ENCODE data around the gene MAP2.

Gene MAP2

GRCh38 chr2:209702775-209703174 lies 278.9 kb downstream of the MAP2 start:
- H3K4me3 Mint-ChIP-seq: no peak overlapping the region
- H3K27ac Mint-ChIP-seq: no peak overlapping the region
- DNase-seq (no peak), ATAC-seq (replicated peaks) (no peak)
- no peaks in the 10 kb centered on the region for H3K27me3 Mint-ChIP-seq
- H3K4me1 Mint-ChIP-seq: no peaks in the 10 kb centered on the region
- no peaks in the 10 kb centered on the region for H3K9me3 Mint-ChIP-seq
- H3K36me3 Mint-ChIP-seq: no peaks in the 10 kb centered on the region

- no peak overlapping the region for H3K27ac Mint-ChIP-seq
- no peak overlapping the region for H3K4me3 Mint-ChIP-seq
- H3K36me3 Mint-ChIP-seq: no peaks in the 10 kb centered on the region
- no peaks in the 10 kb centered on the region for H3K9me3 Mint-ChIP-seq
- no peaks in the 10 kb centered on the region for H3K27me3 Mint-ChIP-seq
- no peaks in the 10 kb centered on the region for H3K4me1 Mint-ChIP-seq
- DNase-seq (no peak), ATAC-seq (replicated peaks) (no peak)
These were observed 289.4 kb downstream of the MAP2 start for GRCh38 chr2:209713219-209713618.

GRCh38 chr2:209719034-209719433 lies 295.2 kb downstream of the MAP2 start:
- H3K27me3 Mint-ChIP-seq: no peaks in the 10 kb centered on the region
- H3K36me3 Mint-ChIP-seq: peaks cover 1 to 4% of the 10 kb centered on the region in 2 donors
- no peak overlapping the region for H3K4me3 Mint-ChIP-seq
- H3K9me3 Mint-ChIP-seq: no peaks in the 10 kb centered on the region
- H3K27ac Mint-ChIP-seq: no peak overlapping the region
- ATAC-seq (replicated peaks) (no peak), DNase-seq (no peak)
- H3K4me1 Mint-ChIP-seq: no peaks in the 10 kb centered on the region

- Mint-ChIP-seq H3K27me3 (no peaks in the 10 kb centered on the region), H3K4me1 (no peaks in the 10 kb centered on the region), H3K9me3 (no peaks in the 10 kb centered on the region), H3K27ac (no peak overlapping the region), H3K36me3 (peaks cover 1 to 4% of the 10 kb centered on the region in 2 donors), H3K4me3 (no peak overlapping the region)
- ATAC-seq (replicated peaks): no peak
- DNase-seq: no peak
These were observed 297.6 kb downstream of the MAP2 start for GRCh38 chr2:209721497-209721896.

DNA sequence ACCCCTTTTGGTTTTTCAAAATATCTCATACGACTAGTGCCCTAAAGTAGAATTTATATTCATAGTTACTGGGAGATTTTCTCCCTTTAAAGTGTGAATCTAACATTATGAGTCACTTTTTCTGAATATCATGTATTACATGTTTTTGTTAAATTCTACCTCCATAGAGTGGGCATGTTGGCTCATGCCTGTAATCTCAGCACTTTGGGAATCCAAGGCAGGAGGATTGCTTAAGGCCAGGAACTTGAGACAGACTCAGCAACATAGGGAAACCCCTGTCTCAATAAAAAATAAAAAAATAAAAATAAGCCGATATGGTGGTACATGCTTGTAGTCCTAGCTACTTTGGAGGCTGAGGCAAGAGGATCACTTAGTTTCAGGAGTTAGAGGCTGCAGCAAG lies 302.5 kb downstream of the MAP2 start:
- no peak for DNase-seq

GRCh38 chr2:209727077-209727476 lies 303.2 kb downstream of the MAP2 start:
- Mint-ChIP-seq H3K27me3 (no peaks in the 10 kb centered on the region), H3K4me1 (no peaks in the 10 kb centered on the region), H3K4me3 (no peak overlapping the region), H3K9me3 (no peaks in the 10 kb centered on the region), H3K36me3 (no peaks in the 10 kb centered on the region), H3K27ac (no peak overlapping the region)
- ATAC-seq (replicated peaks): no peak
- DNase-seq: no peak

More for the DNA sequence above, 302.5 kb downstream of the MAP2 start:
- Mint-ChIP-seq H3K4me1 (no peaks in the 10 kb centered on the region), H3K27me3 (no peaks in the 10 kb centered on the region), H3K36me3 (no peaks in the 10 kb centered on the region), H3K27ac (no peak overlapping the region), H3K4me3 (no peak overlapping the region), H3K9me3 (no peaks in the 10 kb centered on the region)
- ATAC-seq (replicated peaks): no peak

GRCh38 chr2:209734805-209735204 lies 311.0 kb downstream of the MAP2 start:
- no peak overlapping the region for H3K4me3 Mint-ChIP-seq
- no peak overlapping the region for H3K27ac Mint-ChIP-seq
- no peak for DNase-seq
- no peaks in the 10 kb centered on the region for H3K4me1 Mint-ChIP-seq
- no peak for ATAC-seq (replicated peaks)
- H3K27me3 Mint-ChIP-seq: peaks cover 0 to 5% of the 10 kb centered on the region in 2 donors
- no peaks in the 10 kb centered on the region for H3K36me3 Mint-ChIP-seq
- H3K9me3 Mint-ChIP-seq: no peaks in the 10 kb centered on the region

GRCh38 chr2:209741953-209742352 lies 318.1 kb downstream of the MAP2 start:
- Mint-ChIP-seq H3K9me3 (peaks cover 4% of the 10 kb centered on the region in 2 donors), H3K36me3 (no peaks in the 10 kb centered on the region), H3K4me3 (no peak overlapping the region), H3K27ac (no peak overlapping the region), H3K27me3 (no peaks in the 10 kb centered on the region), H3K4me1 (no peaks in the 10 kb centered on the region)
- DNase-seq (no peak), ATAC-seq (replicated peaks) (no peak)

DNA sequence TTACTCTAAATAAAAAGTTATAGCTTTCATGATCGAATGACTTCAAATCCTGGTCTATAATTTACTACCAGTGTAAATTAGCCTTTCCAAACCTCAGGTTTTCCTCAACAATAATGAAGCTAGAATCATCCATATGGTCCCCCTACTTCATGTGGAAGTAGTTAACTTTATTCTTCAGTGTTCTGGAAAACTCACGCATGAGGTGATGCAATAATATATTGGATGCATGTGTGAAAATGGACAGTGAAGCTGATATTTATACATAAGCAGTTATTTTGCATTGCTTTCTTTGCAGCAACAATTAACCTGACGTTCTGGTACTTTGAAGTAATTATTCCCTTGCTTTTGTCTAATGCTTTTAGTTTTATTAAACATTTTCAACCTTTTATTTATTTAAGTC lies 329.2 kb downstream of the MAP2 start:
- Mint-ChIP-seq H3K36me3 (no peaks in the 10 kb centered on the region), H3K4me3 (no peak overlapping the region), H3K9me3 (no peaks in the 10 kb centered on the region), H3K27me3 (peaks cover 12 to 16% of the 10 kb centered on the region in 2 donors), H3K4me1 (no peaks in the 10 kb centered on the region), H3K27ac (no peak overlapping the region)
- DNase-seq (no peak), ATAC-seq (replicated peaks) (no peak)

DNA sequence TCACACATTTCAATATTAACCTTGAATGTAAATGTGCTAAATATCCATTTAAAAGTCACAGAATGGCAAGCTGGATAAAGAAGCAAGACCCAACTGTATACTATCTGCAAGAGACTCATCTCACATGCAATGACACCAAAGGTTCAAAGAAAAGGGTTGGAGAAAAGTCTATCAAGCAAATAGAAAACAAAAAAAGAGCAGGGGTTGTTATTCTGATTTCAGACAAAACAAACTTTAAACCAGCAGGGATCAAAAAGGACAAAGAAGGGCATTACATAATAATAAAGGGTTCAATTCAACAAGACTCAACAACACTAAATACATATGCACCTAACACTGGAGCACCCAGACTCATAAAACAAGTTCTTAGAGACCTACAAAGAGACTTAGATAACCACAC lies 333.3 kb downstream of the MAP2 start:
- no peaks in the 10 kb centered on the region for H3K4me1 Mint-ChIP-seq
- H3K27ac Mint-ChIP-seq: no peak overlapping the region
- H3K9me3 Mint-ChIP-seq: peaks cover 0 to 3% of the 10 kb centered on the region in 2 donors
- no peak overlapping the region for H3K4me3 Mint-ChIP-seq
- DNase-seq (no peak), ATAC-seq (replicated peaks) (no peak)
- H3K27me3 Mint-ChIP-seq: peaks cover 14 to 16% of the 10 kb centered on the region in 2 donors
- no peaks in the 10 kb centered on the region for H3K36me3 Mint-ChIP-seq

DNA sequence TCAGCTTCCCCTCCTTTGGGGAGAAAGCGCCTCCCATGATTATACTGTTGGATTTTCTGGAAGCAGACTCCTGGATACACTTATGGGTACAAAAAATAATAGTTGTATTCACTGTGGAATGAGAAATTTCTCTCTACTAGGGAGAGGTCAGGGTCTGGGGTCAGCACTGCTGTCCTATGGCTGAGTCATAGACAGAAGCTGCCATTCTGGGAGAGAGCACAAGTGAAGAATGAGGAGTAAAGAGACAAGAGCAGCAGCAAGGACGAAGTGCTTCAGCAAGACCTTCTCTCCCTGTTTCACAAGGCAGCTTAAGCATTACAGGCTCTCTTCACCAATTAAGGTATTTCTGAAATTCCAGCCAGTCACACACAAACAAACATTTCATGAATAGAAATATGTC lies 337.7 kb downstream of the MAP2 start:
- H3K36me3 Mint-ChIP-seq: no peaks in the 10 kb centered on the region
- no peaks in the 10 kb centered on the region for H3K4me1 Mint-ChIP-seq
- peaks cover 0 to 3% of the 10 kb centered on the region in 2 donors for H3K9me3 Mint-ChIP-seq
- peaks cover 0 to 14% of the 10 kb centered on the region in 2 donors for H3K27me3 Mint-ChIP-seq
- H3K4me3 Mint-ChIP-seq: no peak overlapping the region
- no peak overlapping the region for H3K27ac Mint-ChIP-seq
- DNase-seq (no peak), ATAC-seq (replicated peaks) (no peak)

DNA sequence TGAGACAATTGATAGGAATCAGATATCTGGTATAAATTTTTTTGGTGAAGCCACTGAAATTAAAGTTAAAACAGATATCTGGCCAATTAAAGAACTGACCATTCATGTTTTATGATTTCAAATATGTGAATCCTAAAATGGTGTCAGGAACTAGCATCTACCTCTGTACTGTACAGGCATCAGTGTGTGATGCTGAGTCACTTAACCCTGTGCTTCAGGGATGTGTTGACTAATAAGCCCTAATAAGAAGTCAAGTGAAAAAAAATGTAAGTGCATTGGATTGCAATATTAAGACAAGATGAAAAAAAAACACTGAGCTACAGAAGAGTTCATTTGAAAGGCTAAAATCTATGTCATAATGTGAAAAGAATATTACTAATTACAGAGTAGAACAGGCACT lies 338.7 kb downstream of the MAP2 start:
- DNase-seq (no peak), ATAC-seq (replicated peaks) (no peak)
- Mint-ChIP-seq H3K9me3 (peaks cover 0 to 3% of the 10 kb centered on the region in 2 donors), H3K27me3 (peaks cover 0 to 7% of the 10 kb centered on the region in 2 donors), H3K27ac (no peak overlapping the region), H3K36me3 (no peaks in the 10 kb centered on the region), H3K4me1 (no peaks in the 10 kb centered on the region), H3K4me3 (no peak overlapping the region)

DNA sequence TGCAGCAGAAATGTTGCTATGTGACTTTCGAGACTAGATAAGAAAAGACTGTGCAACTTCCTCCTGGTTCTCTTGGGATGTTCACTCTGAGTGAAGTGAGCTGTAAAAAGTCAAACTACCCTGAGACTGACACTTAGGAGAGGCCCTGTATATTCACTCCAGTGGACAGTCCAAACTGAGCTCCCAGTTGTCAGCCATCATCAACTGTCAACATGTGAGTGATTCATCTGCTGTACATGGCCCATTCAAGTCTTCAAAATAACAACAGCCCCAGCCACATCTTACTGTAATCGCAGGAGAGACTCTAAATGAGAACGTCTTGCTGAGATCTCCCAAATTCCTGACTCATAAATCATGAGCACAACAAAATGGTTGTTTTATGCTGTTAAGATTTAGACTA lies 339.3 kb downstream of the MAP2 start:
- Mint-ChIP-seq H3K4me3 (no peak overlapping the region), H3K27ac (no peak overlapping the region), H3K27me3 (peaks cover 0 to 6% of the 10 kb centered on the region in 2 donors), H3K36me3 (no peaks in the 10 kb centered on the region), H3K4me1 (no peaks in the 10 kb centered on the region), H3K9me3 (peaks cover 0 to 5% of the 10 kb centered on the region in 2 donors)
- ATAC-seq (replicated peaks): no peak
- no peak for DNase-seq

DNA sequence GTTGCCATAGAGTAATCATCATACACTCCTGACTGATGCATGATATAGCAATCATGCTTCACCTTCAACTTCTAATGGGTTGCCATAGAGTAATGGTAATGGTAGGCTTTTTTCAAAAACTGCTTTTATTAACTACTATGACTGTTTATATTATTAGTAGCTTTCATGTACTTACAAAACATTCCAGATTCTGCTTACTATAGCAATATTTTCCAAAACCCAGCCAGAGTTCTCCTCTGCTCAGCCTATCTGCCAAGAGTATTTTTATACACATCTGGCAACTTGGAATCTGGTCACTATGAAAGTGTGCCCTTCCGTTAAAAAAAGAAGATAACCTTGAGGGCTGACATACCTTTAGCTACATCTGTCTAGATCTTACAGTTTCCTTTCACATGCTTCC lies 342.8 kb downstream of the MAP2 start:
- Mint-ChIP-seq H3K9me3 (peaks cover 0 to 2% of the 10 kb centered on the region in 2 donors), H3K27me3 (peaks cover 22 to 29% of the 10 kb centered on the region in 2 donors), H3K4me3 (no peak overlapping the region), H3K4me1 (peaks cover 3 to 5% of the 10 kb centered on the region in 2 donors), H3K36me3 (no peaks in the 10 kb centered on the region), H3K27ac (no peak overlapping the region)
- DNase-seq (no peak), ATAC-seq (replicated peaks) (no peak)

GRCh38 chr2:209767316-209767715 lies 343.5 kb downstream of the MAP2 start:
- peaks cover 0 to 2% of the 10 kb centered on the region in 2 donors for H3K9me3 Mint-ChIP-seq
- peaks cover 3 to 5% of the 10 kb centered on the region in 2 donors for H3K4me1 Mint-ChIP-seq
- DNase-seq (no peak), ATAC-seq (replicated peaks) (no peak)
- peaks cover 22 to 30% of the 10 kb centered on the region in 2 donors for H3K27me3 Mint-ChIP-seq
- no peak overlapping the region for H3K27ac Mint-ChIP-seq
- no peak overlapping the region for H3K4me3 Mint-ChIP-seq
- no peaks in the 10 kb centered on the region for H3K36me3 Mint-ChIP-seq

DNA sequence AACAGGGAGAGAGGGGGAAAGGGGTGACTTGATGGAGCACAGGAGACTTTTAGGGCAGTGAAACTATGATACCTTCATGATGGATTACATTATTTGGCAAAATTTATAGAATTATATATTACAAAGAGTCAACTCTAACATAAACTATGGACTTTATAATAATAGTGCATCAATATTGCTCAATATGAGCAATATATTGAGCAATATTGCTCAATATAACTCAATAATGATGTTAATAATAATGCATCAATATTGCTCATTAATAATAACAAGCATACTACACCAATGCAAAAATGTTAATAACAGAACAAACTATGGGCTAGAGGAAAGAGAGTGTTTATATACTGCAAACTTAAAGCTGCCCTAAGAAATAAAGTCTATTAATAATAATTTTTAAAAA lies 344.7 kb downstream of the MAP2 start:
- H3K36me3 Mint-ChIP-seq: no peaks in the 10 kb centered on the region
- no peak overlapping the region for H3K27ac Mint-ChIP-seq
- ATAC-seq (replicated peaks) (no peak), DNase-seq (no peak)
- peaks cover 0 to 2% of the 10 kb centered on the region in 2 donors for H3K9me3 Mint-ChIP-seq
- H3K4me1 Mint-ChIP-seq: peaks cover 3 to 5% of the 10 kb centered on the region in 2 donors
- H3K4me3 Mint-ChIP-seq: no peak overlapping the region
- peaks cover 27 to 36% of the 10 kb centered on the region in 2 donors for H3K27me3 Mint-ChIP-seq
